Measurements from ENCODE around the gene PDE6G. TPM values are rescaled to one million over a fixed set of nuclear protein-coding genes. Genes with fewer than 3 reads are reported as not detected.
A peak's percentile ranks its signal among the peaks of the same experiment; 100 is the strongest.

The PDE6G gene
- total and polyA plus RNA-seq, 2 of the 8 experiments (the other 6 are each of a cell fraction or from before 2014, with no cell fraction given): 5.8 to 12.9 TPM

- Histone ChIP-seq H3K79me2 (ENCODE audit: control insufficient read depth in 1 of 2, insufficient read depth in 2 of 2, low read length in 2 of 2) (peaks cover 0 to 3% of the 10 kb centered on the region in 2 experiments; a peak in 1 of 4 replicates), H3K36me3 (ENCODE audit: control insufficient read depth in 2 of 4, insufficient read depth in 4 of 4, low read length in 3 of 4) (peaks cover 2 to 47% (median 30%) of the 10 kb centered on the region in 4 experiments; a peak in 6 of 8 replicates), H3K27me3 (replicated peaks in 1 of 4; ENCODE audit: control insufficient read depth in 3 of 4, extremely low read depth in 1 of 4, insufficient read depth in 3 of 4, low read length in 3 of 4) (no peaks in the 10 kb centered on the region), H2AK5ac (ENCODE audit: low read depth, low read length) (no peak overlapping the region), H3K56ac (replicated peaks; ENCODE audit: insufficient read length, low read depth, low read length) (no peak overlapping the region), H4K91ac (replicated peaks; ENCODE audit: insufficient read length, low read length) (no peak overlapping the region), H4K8ac (ENCODE audit: extremely low read depth, insufficient read depth, low read length) (peak overlapping the region; percentile 57; the same call in 1 of the 2 replicates), H3K79me1 (ENCODE audit: low read depth, low read length) (peaks cover 2% of the 10 kb centered on the region), H3K4me3 (ENCODE audit: extremely low read depth in 1 of 4, insufficient read depth in 2 of 4, low read depth in 3 of 4, low read length in 4 of 4) (no peak overlapping the region), H3K9ac (replicated peaks in 1 of 4; ENCODE audit: extremely low read depth in 1 of 4, low read depth in 3 of 4, low read length in 3 of 4) (no peak overlapping the region), H3K9me3 (ENCODE audit: insufficient read depth in 2 of 2, low read depth in 1 of 2, low read length in 1 of 2) (no peaks in the 10 kb centered on the region), H3K18ac (ENCODE audit: extremely low read depth, low read length) (no peak overlapping the region), H2BK20ac (ENCODE audit: low read length) (no peak overlapping the region), H2BK15ac (ENCODE audit: low read length) (no peak overlapping the region), H3K4ac (replicated peaks; ENCODE audit: insufficient read length, low read depth, low read length) (no peak overlapping the region), H2BK5ac (ENCODE audit: low read depth, low read length) (no peak overlapping the region), H3K27ac (ENCODE audit: low read depth, low read length) (no peak overlapping the region), H3K4me1 (replicated peaks in 1 of 4; ENCODE audit: control insufficient read depth in 3 of 4, insufficient read depth in 4 of 4, low read length in 3 of 4) (no peaks in the 10 kb centered on the region), H3K23ac (ENCODE audit: insufficient read length) (no peak overlapping the region), H2AFZ (ENCODE audit: low read length) (no peak overlapping the region), H4K20me1 (replicated peaks in 1 of 2; ENCODE audit: control insufficient read depth in 1 of 2, insufficient read depth in 2 of 2, low read length in 2 of 2) (peaks cover 6 to 9% of the 10 kb centered on the region in 2 experiments), H3K14ac (ENCODE audit: insufficient read length) (no peak overlapping the region), H3K4me2 (ENCODE audit: insufficient read depth in 1 of 2, low read depth in 2 of 2, low read length in 2 of 2) (no peak overlapping the region), H2BK12ac (ENCODE audit: low read depth, low read length) (no peak overlapping the region), H2BK120ac (replicated peaks; ENCODE audit: low read depth, low read length) (no peak overlapping the region), H4K5ac (ENCODE audit: insufficient read length, low read depth, low read length) (no peak overlapping the region), H3K23me2 (ENCODE audit: low read depth, low read length) (no peaks in the 10 kb centered on the region)
- ChIA-PET POLR2A (ENCODE audit: partially characterized antibody) (interaction anchor here (1.0 to 28.4 kb wide), 6 partner anchors 13 to 29 kb away, joined by 3 to 436 read pairs (median 7); partner anchors contain the start of genes ARL16, CCDC137, HGS and MRPL12), CTCF (ENCODE audit: partially characterized antibody) (interaction anchor here (0.6 to 2.0 kb wide), 8 partner anchors 11 to 398 kb away, joined by 3 to 5 read pairs (median 4); no protein-coding TSS in a partner anchor)
- 97% methylated on average over 22 of the region's 22 CpGs; no CpG with 5 or more reads in 1 of the 2 experiments for WGBS, 2 experiments (ENCODE audit: extremely low coverage in 1 of 2, insufficient coverage in 1 of 2, insufficient read length in 1 of 2, insufficient replicate concordance in 2 of 2, low coverage in 1 of 2, low lambda C conversion rate in 2 of 2, missing lambda C conversion rate in 1 of 2)
- FAIRE-seq (no peak), DNase-seq (ENCODE audit: low read depth in 1 of 2, low spot score in 2 of 2) (no peak)
- TF ChIP-seq CHD2 (IDR thresholded peaks at IDR 0.05; ENCODE audit: low read length) (no peak), FOSL1 (IDR thresholded peaks at IDR 0.05; ENCODE audit: insufficient read depth, low read depth, low read length) (no peak), CEBPB (IDR thresholded peaks at IDR 0.05; ENCODE audit: low read depth, low read length) (no peak), MAX (IDR thresholded peaks at IDR 0.05) (no peak), SIN3A (conservative IDR thresholded peaks at IDR 0.05 in 1 of 2, IDR thresholded peaks at IDR 0.05 in 1 of 2; ENCODE audit: low read depth in 1 of 2, low read length in 2 of 2) (no peak), TEAD4 (IDR thresholded peaks at IDR 0.05; ENCODE audit: low read depth, low read length) (no peak), EGR1 (IDR thresholded peaks at IDR 0.05; ENCODE audit: borderline replicate concordance, low read depth, low read length) (no peak), SP4 (IDR thresholded peaks at IDR 0.05; ENCODE audit: low read length) (no peak)
Measured at GRCh38 chr17:81695801-81696200, 39.5 kb upstream of the PDE6G start.

Data from H1 (cell line).